Hepatocyte (in vitro differentiated cells): ENCODE results near the gene NGLY1.

ENCODE experiments used
- CTCF ChIP-seq: fragments of 200-600 bp; sonication (generic); IDR thresholded peaks from 2 replicates; pipeline ENCODE4 v1.5.1; 2016; ENCODE audit warnings: antibody characterized with exemption, mild to moderate bottlenecking; ENCODE audit not compliant: poor library complexity
- EZH2 ChIP-seq: fragments of 200-600 bp; sonication (generic); IDR thresholded peaks from 2 replicates; pipeline ENCODE4 v1.6.1; 2016; ENCODE audit warnings: antibody characterized with exemption, mild to moderate bottlenecking, borderline replicate concordance

GRCh38 chr3:25747033-25747432 is 36.2 kb downstream of the NGLY1 start:
- no peak for TF ChIP-seq EZH2
- no peak for TF ChIP-seq CTCF
